Astrocyte (in vitro differentiated cells and primary cell): Measurements from ENCODE around the gene JAK2. TPM values are rescaled to one million over a fixed set of nuclear protein-coding genes. Genes with fewer than 3 reads are reported as not detected.

ENCODE experiments used
- DNase-seq: peaks from one replicate; pipeline ENCODE4 v3.0.0-alpha.2; 2010; ENCODE audit warnings: low read depth
- FAIRE-seq: peaks from 2 replicates; lab custom pipeline; 2011; peaks lifted over from hg19 to GRCh38; lab: Jason Lieb, UNC
- H2AFZ ChIP-seq: 2 replicates; pipeline ENCODE4 v1.6.0; 2012; ENCODE audit warnings: low read depth, low read length, inconsistent platforms
- H3K27ac ChIP-seq: 2 replicates; pipeline ENCODE4 v1.5.1; 2011; ENCODE audit warnings: low read depth, low read length, inconsistent platforms
- H3K27me3 ChIP-seq: 2 replicates; pipeline ENCODE4 v1.6.0; 2011; ENCODE audit warnings: low read length, inconsistent platforms; ENCODE audit not compliant: insufficient read depth
- H3K36me3 ChIP-seq: 2 replicates; pipeline ENCODE4 v1.5.1; 2011; ENCODE audit warnings: low read length, inconsistent platforms; ENCODE audit not compliant: insufficient read depth
- H3K4me1 ChIP-seq: 2 replicates; pipeline ENCODE4 v1.5.1; 2011; ENCODE audit warnings: low read length, inconsistent platforms; ENCODE audit not compliant: insufficient read depth
- H3K4me2 ChIP-seq: 2 replicates; pipeline ENCODE4 v1.6.0; 2012; ENCODE audit warnings: low read length, inconsistent platforms
- H3K4me3 ChIP-seq: 2 replicates; pipeline ENCODE4 v1.5.1; 2011; ENCODE audit warnings: low read depth, mild to moderate bottlenecking, low read length, inconsistent platforms; ENCODE audit not compliant: insufficient read depth
- H3K79me2 ChIP-seq: 2 replicates; pipeline ENCODE4 v1.6.0; 2012; ENCODE audit warnings: mild to moderate bottlenecking, low read length, inconsistent platforms; ENCODE audit not compliant: insufficient read depth
- H3K9ac ChIP-seq: 2 replicates; pipeline ENCODE4 v1.6.0; 2012; ENCODE audit warnings: mild to moderate bottlenecking, low read length, inconsistent platforms
- H3K9me3 ChIP-seq: 2 replicates; pipeline ENCODE4 v1.5.1; 2012; ENCODE audit warnings: low read depth, mild to moderate bottlenecking, low read length, inconsistent platforms; ENCODE audit not compliant: insufficient read depth
- H4K20me1 ChIP-seq: 2 replicates; pipeline ENCODE4 v1.6.0; 2012; ENCODE audit warnings: low read length, inconsistent platforms; ENCODE audit not compliant: insufficient read depth
- H3K27ac Mint-ChIP-seq: one replicate; pipeline ENCODE4 v1.8.0; 2021; ENCODE audit warnings: mild to moderate bottlenecking, mixed read lengths; ENCODE audit not compliant: unreplicated experiment
- H3K27me3 Mint-ChIP-seq: one replicate; pipeline ENCODE4 v1.8.0; 2021; ENCODE audit warnings: low read depth, mixed read lengths; ENCODE audit not compliant: unreplicated experiment
- H3K36me3 Mint-ChIP-seq: one replicate; pipeline ENCODE4 v1.8.0; 2021; ENCODE audit warnings: low read depth, mixed read lengths; ENCODE audit not compliant: unreplicated experiment
- H3K4me1 Mint-ChIP-seq: one replicate; pipeline ENCODE4 v1.8.0; 2021; ENCODE audit warnings: low read depth, mixed read lengths; ENCODE audit not compliant: unreplicated experiment
- H3K4me3 Mint-ChIP-seq: one replicate; pipeline ENCODE4 v1.8.0; 2021; ENCODE audit warnings: mild to moderate bottlenecking, moderate library complexity, mixed read lengths; ENCODE audit not compliant: unreplicated experiment
- H3K9me3 Mint-ChIP-seq: one replicate; pipeline ENCODE4 v1.8.0; 2021; ENCODE audit warnings: mild to moderate bottlenecking, mixed read lengths; ENCODE audit not compliant: unreplicated experiment
- EZH2 ChIP-seq: IDR thresholded peaks from 2 replicates; pipeline ENCODE4 v1.6.1; 2012; ENCODE audit warnings: mild to moderate bottlenecking, low read length, inconsistent platforms; ENCODE audit not compliant: insufficient read depth
- total RNA-seq: library from RNA; stranded (reverse); gene quantifications from 2 replicates; pipeline ENCODE4 v1.2.1, GENCODE V29; 2021
- TF ChIP-seq, protein P1 (sequence below): IDR thresholded peaks from 2 replicates; pipeline ENCODE4 v1.5.1; 2011; ENCODE audit warnings: low read depth, mild to moderate bottlenecking, inconsistent platforms, low read length, moderate library complexity; ENCODE audit not compliant: insufficient read depth

JAK2 gene
- total RNA-seq, 1 donor from 2014 or later: 12.3 TPM

DNA sequence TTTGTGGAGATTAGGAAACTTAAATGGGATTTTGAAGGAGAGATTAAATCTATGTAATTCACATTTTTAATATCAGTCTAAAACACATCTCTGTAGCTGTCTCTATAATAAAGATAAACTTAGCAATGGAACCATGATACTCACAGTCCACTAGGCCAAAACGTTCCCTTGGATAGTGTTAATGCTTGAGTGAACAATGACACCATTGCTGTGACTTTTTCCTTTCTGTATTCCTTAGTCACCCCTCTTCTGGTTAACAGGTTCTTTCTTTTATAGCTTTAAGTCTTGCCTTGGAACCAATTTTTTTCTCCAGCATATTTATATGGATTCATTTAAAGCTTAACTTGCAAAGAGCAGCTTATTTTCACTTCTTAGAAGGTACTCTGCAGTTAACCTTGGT is 137.0 kb downstream of the JAK2 start:
- no peak for DNase-seq
- Mint-ChIP-seq H3K9me3 (no peaks in the 10 kb centered on the region), H3K4me1 (no peaks in the 10 kb centered on the region), H3K4me3 (no peak overlapping the region), H3K27ac (no peak overlapping the region), H3K27me3 (no peaks in the 10 kb centered on the region), H3K36me3 (peaks cover 6% of the 10 kb centered on the region)
- no peak overlapping the region for H3K9ac ChIP-seq
- no peaks in the 10 kb centered on the region for H4K20me1 ChIP-seq
- H3K4me3 ChIP-seq: no peak overlapping the region
- H3K36me3 ChIP-seq: peaks cover 14% of the 10 kb centered on the region
- no peaks in the 10 kb centered on the region for H3K79me2 ChIP-seq
- TF ChIP-seq, protein P1, sequence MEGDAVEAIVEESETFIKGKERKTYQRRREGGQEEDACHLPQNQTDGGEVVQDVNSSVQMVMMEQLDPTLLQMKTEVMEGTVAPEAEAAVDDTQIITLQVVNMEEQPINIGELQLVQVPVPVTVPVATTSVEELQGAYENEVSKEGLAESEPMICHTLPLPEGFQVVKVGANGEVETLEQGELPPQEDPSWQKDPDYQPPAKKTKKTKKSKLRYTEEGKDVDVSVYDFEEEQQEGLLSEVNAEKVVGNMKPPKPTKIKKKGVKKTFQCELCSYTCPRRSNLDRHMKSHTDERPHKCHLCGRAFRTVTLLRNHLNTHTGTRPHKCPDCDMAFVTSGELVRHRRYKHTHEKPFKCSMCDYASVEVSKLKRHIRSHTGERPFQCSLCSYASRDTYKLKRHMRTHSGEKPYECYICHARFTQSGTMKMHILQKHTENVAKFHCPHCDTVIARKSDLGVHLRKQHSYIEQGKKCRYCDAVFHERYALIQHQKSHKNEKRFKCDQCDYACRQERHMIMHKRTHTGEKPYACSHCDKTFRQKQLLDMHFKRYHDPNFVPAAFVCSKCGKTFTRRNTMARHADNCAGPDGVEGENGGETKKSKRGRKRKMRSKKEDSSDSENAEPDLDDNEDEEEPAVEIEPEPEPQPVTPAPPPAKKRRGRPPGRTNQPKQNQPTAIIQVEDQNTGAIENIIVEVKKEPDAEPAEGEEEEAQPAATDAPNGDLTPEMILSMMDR: no peak
- no peak for TF ChIP-seq EZH2
- H3K4me1 ChIP-seq: no peaks in the 10 kb centered on the region
- no peaks in the 10 kb centered on the region for H3K27me3 ChIP-seq
- peak; percentile 23 for FAIRE-seq
- no peaks in the 10 kb centered on the region for H3K9me3 ChIP-seq
- no peak overlapping the region for H2AFZ ChIP-seq
- H3K4me2 ChIP-seq: no peak overlapping the region
- no peak overlapping the region for H3K27ac ChIP-seq

GRCh38 chr9:5122516-5122915 is 137.4 kb downstream of the JAK2 start:
- H3K4me3 ChIP-seq: no peak overlapping the region
- peaks cover 6% of the 10 kb centered on the region for H3K36me3 Mint-ChIP-seq
- no peak overlapping the region for H3K4me3 Mint-ChIP-seq

GRCh38 chr9:5140151-5140550 is 155.1 kb downstream of the JAK2 start:
- Mint-ChIP-seq H3K27me3 (no peaks in the 10 kb centered on the region), H3K9me3 (peaks cover 23% of the 10 kb centered on the region), H3K27ac (no peak overlapping the region), H3K4me1 (no peaks in the 10 kb centered on the region), H3K36me3 (peaks cover 24% of the 10 kb centered on the region), H3K4me3 (no peak overlapping the region)
- Histone ChIP-seq H3K9ac (no peak overlapping the region), H3K36me3 (no peaks in the 10 kb centered on the region), H3K27ac (no peak overlapping the region), H3K4me1 (no peaks in the 10 kb centered on the region), H3K9me3 (no peaks in the 10 kb centered on the region), H3K4me3 (no peak overlapping the region), H3K27me3 (no peaks in the 10 kb centered on the region), H3K79me2 (no peaks in the 10 kb centered on the region), H4K20me1 (no peaks in the 10 kb centered on the region), H2AFZ (no peak overlapping the region), H3K4me2 (no peak overlapping the region)
- no peak for TF ChIP-seq EZH2
- TF ChIP-seq, protein P1: no peak
- FAIRE-seq (no peak), DNase-seq (no peak)

More at GRCh38 chr9:5122516-5122915, 137.4 kb downstream of the JAK2 start:
- FAIRE-seq (no peak), DNase-seq (no peak)
- no peaks in the 10 kb centered on the region for H3K79me2 ChIP-seq
- H3K27me3 Mint-ChIP-seq: no peaks in the 10 kb centered on the region
- H3K27me3 ChIP-seq: no peaks in the 10 kb centered on the region
- no peaks in the 10 kb centered on the region for H3K4me1 ChIP-seq
- no peak overlapping the region for H3K9ac ChIP-seq
- no peaks in the 10 kb centered on the region for H3K9me3 Mint-ChIP-seq
- H3K4me2 ChIP-seq: no peak overlapping the region
- no peak overlapping the region for H3K27ac ChIP-seq
- no peaks in the 10 kb centered on the region for H3K4me1 Mint-ChIP-seq
- H3K9me3 ChIP-seq: no peaks in the 10 kb centered on the region
- no peak overlapping the region for H2AFZ ChIP-seq
- no peak for TF ChIP-seq EZH2
- TF ChIP-seq, protein P1: no peak
- H4K20me1 ChIP-seq: no peaks in the 10 kb centered on the region
- peaks cover 14% of the 10 kb centered on the region for H3K36me3 ChIP-seq
- no peak overlapping the region for H3K27ac Mint-ChIP-seq
